HCT116 (cell line): ENCODE results near the gene OLFML2B. TPM values are rescaled to one million over a fixed set of nuclear protein-coding genes. Genes with fewer than 3 reads are reported as not detected.

Experiments used
- ATAC-seq: fragments of 200-7000 bp; cut with Tn5 transposase; 2 replicates; pipeline ENCODE4 v1.9.1; 2020; ENCODE audit warnings: mild to moderate bottlenecking, moderate library complexity
- BruUV-seq: library from RNA; stranded (reverse); fragments of 400-500 nt; replicated peaks from 2 replicates; lab custom pipeline; 2021; lab: Mats Ljungman, UMichigan
- CTCF ChIA-PET: fragments of 300-600 bp; sonication (Branson Sonifier 250); formaldehyde crosslinking; loops from one replicate; lab custom pipeline; 2021; ENCODE audit warnings: antibody characterized with exemption; lab: Charles Lee
- POLR2A ChIA-PET: fragments of 300-600, 350-600 bp; sonication (Branson Sonifier 250); formaldehyde crosslinking; loops from one replicate; lab custom pipeline; 2021; ENCODE audit warnings: antibody characterized with exemption; lab: Charles Lee
- RAD21 ChIA-PET, 2 experiments: fragments of 300-600 bp; sonication (Branson Sonifier 250); formaldehyde crosslinking; loops; one replicate each; lab custom pipeline; 2023; ENCODE audit warnings: low total read pairs in 2 of 2; ENCODE audit not compliant: uncharacterized antibody in 2 of 2, unreplicated experiment in 2 of 2, low non-redundant PET in 1 of 2; lab: Charles Lee
- DNase-seq: peaks from one replicate; pipeline ENCODE4 v3.0.0-alpha.2; 2010; ENCODE audit warnings: low read depth, low spot score
- H2AFZ ChIP-seq: fragments of 200-600 bp; shearing (Covaris generic), sonication (generic); 2 replicates; pipeline ENCODE4 v1.6.1; 2017; ENCODE audit warnings: low read depth, mixed run types, mixed read lengths, antibody characterized with exemption, low read length; ENCODE audit not compliant: poor library complexity, severe bottlenecking
- H3K27ac ChIP-seq: 2 replicates; pipeline ENCODE4 v1.5.1; 2012; ENCODE audit warnings: low read depth, low read length
- H3K27me3 ChIP-seq: fragments of 200-600 bp; sonication (generic); 2 replicates; pipeline ENCODE4 v1.6.1; 2016; ENCODE audit warnings: mixed run types, low read length, mixed read lengths; ENCODE audit not compliant: insufficient read depth
- H3K36me3 ChIP-seq, 2 experiments: fragments of 200-500 bp in 1 of 2; fragments of 200-600 bp in 1 of 2; sonication (Bioruptor generic) in 1 of 2; sonication (generic) in 1 of 2; 2 replicates each; pipeline versions ENCODE4 v1.5.1 to v1.6.1; 2014 to 2016; ENCODE audit warnings: low read length in 2 of 2, inconsistent platforms in 1 of 2, mixed read lengths in 1 of 2, mixed run types in 1 of 2; ENCODE audit not compliant: insufficient read depth in 2 of 2, control insufficient read depth in 1 of 2
- H3K4me1 ChIP-seq, 2 experiments: fragments of 200-600 bp in 1 of 2; sonication (generic) in 1 of 2; 2 replicates each; pipeline versions ENCODE4 v1.5.1 to v1.6.1; 2012 to 2017; ENCODE audit warnings: low read length in 2 of 2, inconsistent platforms in 1 of 2, mild to moderate bottlenecking in 1 of 2, mixed read lengths in 1 of 2, mixed run types in 1 of 2, moderate library complexity in 1 of 2; ENCODE audit not compliant: insufficient read depth in 2 of 2, control insufficient read depth in 1 of 2
- H3K4me2 ChIP-seq: fragments of 200-600 bp; sonication (generic); 2 replicates; pipeline ENCODE4 v1.6.1; 2017; ENCODE audit warnings: mixed run types, low read length, mixed read lengths
- H3K4me3 ChIP-seq, 2 experiments: fragments of 200-600 bp in 1 of 2; sonication (generic) in 1 of 2; replicated peaks in 1 of 2; 2 replicates each; pipeline ENCODE4 v1.5.1; 2011 to 2016; ENCODE audit warnings: low read length in 2 of 2, control low read depth in 1 of 2, low read depth in 1 of 2, mild to moderate bottlenecking in 1 of 2, mixed read lengths in 1 of 2, mixed run types in 1 of 2
- H3K79me2 ChIP-seq: fragments of 200-600 bp; sonication (generic); 2 replicates; pipeline ENCODE4 v1.6.1; 2017; ENCODE audit warnings: mild to moderate bottlenecking, mixed run types, low read length, moderate library complexity, mixed read lengths; ENCODE audit not compliant: insufficient read depth
- H3K9ac ChIP-seq: fragments of 200-600 bp; sonication (generic); 2 replicates; pipeline ENCODE4 v1.6.1; 2016; ENCODE audit warnings: low read length, mixed read lengths
- H3K9me2 ChIP-seq: fragments of 200-600 bp; sonication (generic), shearing (Covaris generic); 2 replicates; pipeline ENCODE4 v1.6.1; 2017; ENCODE audit warnings: mixed run types, mild to moderate bottlenecking, moderate library complexity; ENCODE audit not compliant: insufficient read depth
- H3K9me3 ChIP-seq, 2 experiments: fragments of 200-500 bp in 1 of 2; fragments of 200-600 bp in 1 of 2; sonication (Bioruptor generic) in 1 of 2; sonication (generic) in 1 of 2; 2 replicates each; pipeline ENCODE4 v1.6.1; 2014 to 2017; ENCODE audit warnings: low read length in 2 of 2, mixed read lengths in 2 of 2, inconsistent platforms in 1 of 2, low read depth in 1 of 2, mild to moderate bottlenecking in 1 of 2, mixed run types in 1 of 2, moderate library complexity in 1 of 2; ENCODE audit not compliant: control insufficient read depth in 1 of 2, insufficient read depth in 1 of 2
- H4K20me1 ChIP-seq: fragments of 200-600 bp; sonication (generic), shearing (Covaris generic); 2 replicates; pipeline ENCODE4 v1.6.1; 2017; ENCODE audit warnings: mixed run types, mild to moderate bottlenecking, moderate library complexity; ENCODE audit not compliant: insufficient read depth
- CEBPB ChIP-seq: IDR thresholded peaks from 2 replicates; pipeline ENCODE4 v1.6.1; 2012; ENCODE audit warnings: low read depth
- EZH2 ChIP-seq: fragments of 200-600 bp; sonication (generic); IDR thresholded peaks from 2 replicates; pipeline ENCODE4 v1.6.1; 2017; ENCODE audit warnings: antibody characterized with exemption, mixed run types
- FOSL1 ChIP-seq: IDR thresholded peaks from 2 replicates; pipeline ENCODE4 v1.6.1; 2012; ENCODE audit warnings: low read depth
- JUND ChIP-seq: IDR thresholded peaks from 2 replicates; pipeline ENCODE4 v1.6.1; 2012
- POLR2AphosphoS5 ChIP-seq: IDR thresholded peaks from 2 replicates; pipeline ENCODE4 v1.6.1; 2011; ENCODE audit warnings: mild to moderate bottlenecking, low read depth, low read length, moderate library complexity
- TCF7L2 ChIP-seq: IDR thresholded peaks from 2 replicates; pipeline ENCODE4 v1.7.0; 2011; ENCODE audit warnings: borderline replicate concordance, inconsistent platforms; ENCODE audit not compliant: insufficient read depth, insufficient read length; ENCODE audit errors: extremely low read depth
- YY1 ChIP-seq: IDR thresholded peaks from 2 replicates; pipeline ENCODE4 v1.6.1; 2011; ENCODE audit warnings: low read length, low read depth, moderate library complexity, mild to moderate bottlenecking; ENCODE audit not compliant: insufficient replicate concordance; ENCODE audit errors: extremely low read depth
- ZFX ChIP-seq: fragments of 450-650 bp; IDR thresholded peaks from 2 replicates; pipeline ENCODE4 v1.6.1; 2017
- intact Hi-C: fragments of 100-400 bp; cut with micrococcal nuclease; formaldehyde crosslinking; loops from 2 replicates; pipeline ENCODE4 v1.10.0; 2022
- total RNA-seq: library from RNA; stranded (reverse); gene quantifications from one replicate; pipeline ENCODE4 v1.2.1, GENCODE V29; 2021; ENCODE audit not compliant: unreplicated experiment
- TF ChIP-seq, protein P1 (sequence below): IDR thresholded peaks from 2 replicates; pipeline ENCODE4 v1.6.1; 2012; ENCODE audit warnings: low read depth
- TF ChIP-seq, protein P2 (sequence below): IDR thresholded peaks from 2 replicates; pipeline ENCODE4 v1.6.1; 2011; ENCODE audit warnings: mild to moderate bottlenecking, low read length, moderate library complexity; ENCODE audit not compliant: insufficient replicate concordance; ENCODE audit errors: extremely low read depth
- TF ChIP-seq, protein P3 (sequence below): IDR thresholded peaks from 2 replicates; pipeline ENCODE4 v1.6.1; 2012
- TF ChIP-seq, protein P4 (sequence below), 3 experiments: fragments of 200-600 bp in 1 of 3; sonication (generic) in 1 of 3; IDR thresholded peaks in 2 of 3; conservative IDR thresholded peaks in 1 of 3; 2 replicates each; pipeline ENCODE4 v1.5.1; 2012 to 2017; ENCODE audit warnings: low read depth in 2 of 3, low read length in 2 of 3, antibody characterized with exemption in 1 of 3, borderline replicate concordance in 1 of 3, control low read depth in 1 of 3, mild to moderate bottlenecking in 1 of 3, mixed read lengths in 1 of 3, mixed run types in 1 of 3, moderate library complexity in 1 of 3; ENCODE audit not compliant: insufficient read depth in 1 of 3

Gene OLFML2B
- total RNA-seq, 1 experiment from 2014 or later: 1.3 TPM

DNA sequence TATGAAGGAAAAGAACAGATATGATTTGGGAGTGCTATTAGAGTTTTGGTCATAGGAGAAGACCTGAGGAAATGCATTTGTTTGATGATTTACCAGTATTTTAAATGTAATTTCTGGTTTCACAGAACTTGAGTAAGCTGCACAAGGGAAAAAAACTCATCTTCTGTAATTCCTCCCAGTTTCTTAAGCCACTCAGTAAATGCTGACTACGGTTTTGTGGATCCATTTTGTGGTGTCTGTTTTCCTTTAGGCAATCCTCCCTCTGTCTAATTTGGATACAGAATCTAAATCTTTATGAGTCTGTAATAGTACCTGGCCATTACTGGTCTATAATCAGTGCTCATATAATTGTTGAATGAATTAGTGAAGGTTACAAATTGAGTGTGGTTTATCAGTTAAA, 72.0 kb downstream of the OLFML2B start:
- no peak overlapping the region for H2AFZ ChIP-seq
- H3K9me3 ChIP-seq: no peaks in the 10 kb centered on the region
- CTCF ChIA-PET: no interaction called here
- no peaks in the 10 kb centered on the region for H3K36me3 ChIP-seq
- no peak for DNase-seq
- no TSS peak for BruUV-seq
- no peak overlapping the region for H3K4me2 ChIP-seq
- no peaks in the 10 kb centered on the region for H3K79me2 ChIP-seq
- no peak overlapping the region for H3K9ac ChIP-seq
- RAD21 ChIA-PET: no interaction called here
- H3K27ac ChIP-seq: no peak overlapping the region
- no peak for ATAC-seq
- no peaks in the 10 kb centered on the region for H3K27me3 ChIP-seq
- no peaks in the 10 kb centered on the region for H3K4me1 ChIP-seq
- H3K9me2 ChIP-seq: no peaks in the 10 kb centered on the region
- no peak overlapping the region for H3K4me3 ChIP-seq
- H4K20me1 ChIP-seq: no peaks in the 10 kb centered on the region
- intact Hi-C loops: no loop called here
- TF ChIP-seq CEBPB (no peak), POLR2AphosphoS5 (no peak), YY1 (no peak), EZH2 (no peak), TCF7L2 (no peak), JUND (no peak), FOSL1 (no peak), ZFX (no peak)
- TF ChIP-seq, protein P1, sequence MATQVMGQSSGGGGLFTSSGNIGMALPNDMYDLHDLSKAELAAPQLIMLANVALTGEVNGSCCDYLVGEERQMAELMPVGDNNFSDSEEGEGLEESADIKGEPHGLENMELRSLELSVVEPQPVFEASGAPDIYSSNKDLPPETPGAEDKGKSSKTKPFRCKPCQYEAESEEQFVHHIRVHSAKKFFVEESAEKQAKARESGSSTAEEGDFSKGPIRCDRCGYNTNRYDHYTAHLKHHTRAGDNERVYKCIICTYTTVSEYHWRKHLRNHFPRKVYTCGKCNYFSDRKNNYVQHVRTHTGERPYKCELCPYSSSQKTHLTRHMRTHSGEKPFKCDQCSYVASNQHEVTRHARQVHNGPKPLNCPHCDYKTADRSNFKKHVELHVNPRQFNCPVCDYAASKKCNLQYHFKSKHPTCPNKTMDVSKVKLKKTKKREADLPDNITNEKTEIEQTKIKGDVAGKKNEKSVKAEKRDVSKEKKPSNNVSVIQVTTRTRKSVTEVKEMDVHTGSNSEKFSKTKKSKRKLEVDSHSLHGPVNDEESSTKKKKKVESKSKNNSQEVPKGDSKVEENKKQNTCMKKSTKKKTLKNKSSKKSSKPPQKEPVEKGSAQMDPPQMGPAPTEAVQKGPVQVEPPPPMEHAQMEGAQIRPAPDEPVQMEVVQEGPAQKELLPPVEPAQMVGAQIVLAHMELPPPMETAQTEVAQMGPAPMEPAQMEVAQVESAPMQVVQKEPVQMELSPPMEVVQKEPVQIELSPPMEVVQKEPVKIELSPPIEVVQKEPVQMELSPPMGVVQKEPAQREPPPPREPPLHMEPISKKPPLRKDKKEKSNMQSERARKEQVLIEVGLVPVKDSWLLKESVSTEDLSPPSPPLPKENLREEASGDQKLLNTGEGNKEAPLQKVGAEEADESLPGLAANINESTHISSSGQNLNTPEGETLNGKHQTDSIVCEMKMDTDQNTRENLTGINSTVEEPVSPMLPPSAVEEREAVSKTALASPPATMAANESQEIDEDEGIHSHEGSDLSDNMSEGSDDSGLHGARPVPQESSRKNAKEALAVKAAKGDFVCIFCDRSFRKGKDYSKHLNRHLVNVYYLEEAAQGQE: no peak
- TF ChIP-seq, protein P2, sequence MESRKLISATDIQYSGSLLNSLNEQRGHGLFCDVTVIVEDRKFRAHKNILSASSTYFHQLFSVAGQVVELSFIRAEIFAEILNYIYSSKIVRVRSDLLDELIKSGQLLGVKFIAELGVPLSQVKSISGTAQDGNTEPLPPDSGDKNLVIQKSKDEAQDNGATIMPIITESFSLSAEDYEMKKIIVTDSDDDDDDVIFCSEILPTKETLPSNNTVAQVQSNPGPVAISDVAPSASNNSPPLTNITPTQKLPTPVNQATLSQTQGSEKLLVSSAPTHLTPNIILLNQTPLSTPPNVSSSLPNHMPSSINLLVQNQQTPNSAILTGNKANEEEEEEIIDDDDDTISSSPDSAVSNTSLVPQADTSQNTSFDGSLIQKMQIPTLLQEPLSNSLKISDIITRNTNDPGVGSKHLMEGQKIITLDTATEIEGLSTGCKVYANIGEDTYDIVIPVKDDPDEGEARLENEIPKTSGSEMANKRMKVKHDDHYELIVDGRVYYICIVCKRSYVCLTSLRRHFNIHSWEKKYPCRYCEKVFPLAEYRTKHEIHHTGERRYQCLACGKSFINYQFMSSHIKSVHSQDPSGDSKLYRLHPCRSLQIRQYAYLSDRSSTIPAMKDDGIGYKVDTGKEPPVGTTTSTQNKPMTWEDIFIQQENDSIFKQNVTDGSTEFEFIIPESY: no peak
- TF ChIP-seq, protein P3, sequence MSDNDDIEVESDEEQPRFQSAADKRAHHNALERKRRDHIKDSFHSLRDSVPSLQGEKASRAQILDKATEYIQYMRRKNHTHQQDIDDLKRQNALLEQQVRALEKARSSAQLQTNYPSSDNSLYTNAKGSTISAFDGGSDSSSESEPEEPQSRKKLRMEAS: no peak
- TF ChIP-seq, protein P4, sequence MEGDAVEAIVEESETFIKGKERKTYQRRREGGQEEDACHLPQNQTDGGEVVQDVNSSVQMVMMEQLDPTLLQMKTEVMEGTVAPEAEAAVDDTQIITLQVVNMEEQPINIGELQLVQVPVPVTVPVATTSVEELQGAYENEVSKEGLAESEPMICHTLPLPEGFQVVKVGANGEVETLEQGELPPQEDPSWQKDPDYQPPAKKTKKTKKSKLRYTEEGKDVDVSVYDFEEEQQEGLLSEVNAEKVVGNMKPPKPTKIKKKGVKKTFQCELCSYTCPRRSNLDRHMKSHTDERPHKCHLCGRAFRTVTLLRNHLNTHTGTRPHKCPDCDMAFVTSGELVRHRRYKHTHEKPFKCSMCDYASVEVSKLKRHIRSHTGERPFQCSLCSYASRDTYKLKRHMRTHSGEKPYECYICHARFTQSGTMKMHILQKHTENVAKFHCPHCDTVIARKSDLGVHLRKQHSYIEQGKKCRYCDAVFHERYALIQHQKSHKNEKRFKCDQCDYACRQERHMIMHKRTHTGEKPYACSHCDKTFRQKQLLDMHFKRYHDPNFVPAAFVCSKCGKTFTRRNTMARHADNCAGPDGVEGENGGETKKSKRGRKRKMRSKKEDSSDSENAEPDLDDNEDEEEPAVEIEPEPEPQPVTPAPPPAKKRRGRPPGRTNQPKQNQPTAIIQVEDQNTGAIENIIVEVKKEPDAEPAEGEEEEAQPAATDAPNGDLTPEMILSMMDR (IDR thresholded peaks at IDR 0.05 in 2 of 3, conservative IDR thresholded peaks at IDR 0.05 in 1 of 3; ENCODE audit: borderline replicate concordance in 1 of 3, insufficient read depth in 1 of 3, low read depth in 2 of 3, low read length in 2 of 3): no peak
- POLR2A ChIA-PET: no interaction called here
